Subcutaneous adipose tissue (tissue), 4 donors: ENCODE results near the gene GAS5. TPM values are rescaled to one million over a fixed set of nuclear protein-coding genes. Genes with fewer than 3 reads are reported as not detected.

ENCODE experiments used
- total RNA-seq, 4 donors: library from RNA; depleted of rRNA; stranded (reverse); fragments of >200 nt; gene quantifications; one replicate each; pipeline ENCODE4 v1.1.0, GENCODE V29; 2016
- TF ChIP-seq, protein P1 (sequence below): fragments of 450-650 bp; IDR thresholded peaks from one replicate; pipeline ENCODE4 v1.5.1; 2016; ENCODE audit warnings: low read depth, mild to moderate bottlenecking, control low read depth, antibody characterized with exemption, moderate library complexity

GAS5 gene
- total RNA-seq, 4 donors from 2014 or later: 330 to 419 (median 355) TPM

DNA sequence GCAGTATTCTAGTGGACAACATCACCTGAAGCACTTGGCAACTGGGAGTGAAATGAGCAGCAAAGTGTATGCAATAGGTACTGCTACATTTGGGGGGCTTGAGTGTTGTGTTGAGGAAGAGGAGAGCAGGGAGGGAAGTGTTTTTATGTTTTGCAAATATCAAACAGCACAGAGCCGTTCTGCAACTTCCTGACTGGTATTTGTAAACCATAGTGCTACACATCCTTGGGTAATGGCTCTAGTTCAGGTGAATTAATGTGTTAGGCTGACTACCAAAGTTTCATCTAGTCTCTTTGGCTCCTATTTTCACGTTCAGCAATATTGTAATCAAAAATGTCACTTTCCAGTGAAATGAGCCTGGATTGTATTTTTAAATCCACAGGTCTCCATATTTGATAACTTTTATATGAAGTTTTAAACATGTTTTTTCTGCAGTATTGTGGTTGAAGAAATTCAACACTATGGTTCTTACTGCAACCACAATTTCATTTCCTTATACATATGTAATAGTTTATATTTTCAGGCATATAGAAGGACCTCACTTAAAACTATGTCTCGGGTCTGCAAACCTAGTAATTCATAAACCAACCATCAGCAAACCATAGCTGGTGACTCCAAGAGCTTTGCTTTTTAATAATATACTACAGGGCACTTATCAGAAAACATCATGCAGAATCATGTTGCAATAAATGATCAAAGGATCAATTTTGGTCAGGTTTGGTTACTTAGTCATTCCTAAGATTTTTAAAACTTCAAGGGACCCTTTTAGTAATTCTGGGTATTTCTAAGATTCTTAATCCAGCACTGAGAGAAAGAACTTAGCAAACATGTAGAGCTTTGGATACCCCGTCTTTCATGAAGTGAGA is 19.2 kb upstream of the GAS5 start:
- TF ChIP-seq, protein P1, sequence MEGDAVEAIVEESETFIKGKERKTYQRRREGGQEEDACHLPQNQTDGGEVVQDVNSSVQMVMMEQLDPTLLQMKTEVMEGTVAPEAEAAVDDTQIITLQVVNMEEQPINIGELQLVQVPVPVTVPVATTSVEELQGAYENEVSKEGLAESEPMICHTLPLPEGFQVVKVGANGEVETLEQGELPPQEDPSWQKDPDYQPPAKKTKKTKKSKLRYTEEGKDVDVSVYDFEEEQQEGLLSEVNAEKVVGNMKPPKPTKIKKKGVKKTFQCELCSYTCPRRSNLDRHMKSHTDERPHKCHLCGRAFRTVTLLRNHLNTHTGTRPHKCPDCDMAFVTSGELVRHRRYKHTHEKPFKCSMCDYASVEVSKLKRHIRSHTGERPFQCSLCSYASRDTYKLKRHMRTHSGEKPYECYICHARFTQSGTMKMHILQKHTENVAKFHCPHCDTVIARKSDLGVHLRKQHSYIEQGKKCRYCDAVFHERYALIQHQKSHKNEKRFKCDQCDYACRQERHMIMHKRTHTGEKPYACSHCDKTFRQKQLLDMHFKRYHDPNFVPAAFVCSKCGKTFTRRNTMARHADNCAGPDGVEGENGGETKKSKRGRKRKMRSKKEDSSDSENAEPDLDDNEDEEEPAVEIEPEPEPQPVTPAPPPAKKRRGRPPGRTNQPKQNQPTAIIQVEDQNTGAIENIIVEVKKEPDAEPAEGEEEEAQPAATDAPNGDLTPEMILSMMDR: no peak

DNA sequence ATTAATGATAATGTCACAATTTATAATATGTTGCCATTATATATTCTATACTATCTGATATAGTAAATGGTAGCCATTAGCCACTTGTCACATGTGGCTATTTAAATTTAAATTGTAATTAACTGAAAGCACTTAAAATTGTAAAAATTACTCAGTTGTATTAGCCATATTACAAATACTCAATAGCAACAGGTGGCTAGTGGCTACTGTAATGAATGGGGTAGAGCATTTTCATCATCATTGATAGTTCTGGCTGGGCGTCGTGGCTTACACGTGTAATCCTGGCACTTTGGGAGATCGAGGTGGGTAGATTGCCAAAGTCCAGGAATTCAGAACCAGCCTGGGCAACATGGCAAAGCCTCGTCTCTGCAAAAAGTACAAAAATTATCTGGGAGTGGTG is 16.9 kb upstream of the GAS5 start:
- TF ChIP-seq, protein P1: no peak

DNA sequence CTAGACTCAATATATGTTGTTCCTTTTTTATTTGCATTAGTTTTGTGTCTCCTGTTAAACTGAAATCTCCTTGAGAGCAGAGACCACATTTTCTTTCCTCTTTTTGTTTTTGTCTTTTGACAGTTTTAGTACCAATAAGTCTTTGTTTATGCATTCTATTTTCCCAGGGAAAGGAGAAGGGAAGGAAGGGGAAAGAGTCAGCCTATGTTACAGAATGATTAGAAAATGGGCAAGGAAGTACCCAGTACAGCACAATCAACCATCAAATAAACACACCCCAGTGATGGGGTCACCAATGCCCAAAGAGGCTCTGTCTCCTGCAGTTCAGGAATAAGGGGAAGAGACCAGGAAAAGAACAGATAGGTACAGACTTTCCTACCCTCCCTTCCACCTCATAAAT is 10.5 kb upstream of the GAS5 start:
- TF ChIP-seq, protein P1: no peak

DNA sequence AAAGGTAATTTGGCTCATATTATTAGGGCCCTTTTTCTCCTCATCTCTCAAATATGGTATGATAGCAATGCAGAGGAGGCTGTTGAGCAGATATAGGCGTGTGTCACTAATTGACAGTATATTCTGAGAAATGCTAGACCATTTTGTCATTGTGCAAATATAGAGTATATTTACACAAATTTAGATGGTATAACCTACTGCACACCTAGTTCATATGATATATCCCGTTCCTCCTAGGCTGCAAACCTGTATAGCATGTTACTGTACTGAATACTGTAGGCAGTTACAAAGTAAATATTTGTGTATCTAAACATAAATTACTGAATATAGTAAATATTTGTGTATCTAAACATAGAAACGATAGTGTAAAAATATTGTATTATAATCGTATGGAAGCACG is 8.9 kb upstream of the GAS5 start:
- TF ChIP-seq, protein P1: no peak

DNA sequence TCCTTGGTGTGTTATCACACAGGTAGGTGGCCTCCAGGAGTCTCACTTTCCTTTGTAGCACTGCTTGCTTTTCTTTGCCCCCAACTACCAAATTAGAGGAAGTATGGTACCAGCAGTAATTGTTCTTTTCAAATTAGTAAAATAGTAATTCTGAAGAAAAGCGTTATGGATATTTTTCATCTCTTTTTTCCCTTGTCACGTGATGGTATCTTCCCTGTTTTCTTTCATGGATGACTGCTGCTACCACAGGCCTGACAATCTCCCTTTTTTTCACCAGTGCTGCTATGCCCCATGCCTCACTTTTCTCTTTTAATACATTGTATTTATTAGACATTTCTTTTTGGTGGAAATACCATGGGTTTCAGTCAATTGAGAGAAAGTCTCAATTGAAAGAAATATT is 3.7 kb upstream of the GAS5 start:
- TF ChIP-seq, protein P1: no peak

DNA sequence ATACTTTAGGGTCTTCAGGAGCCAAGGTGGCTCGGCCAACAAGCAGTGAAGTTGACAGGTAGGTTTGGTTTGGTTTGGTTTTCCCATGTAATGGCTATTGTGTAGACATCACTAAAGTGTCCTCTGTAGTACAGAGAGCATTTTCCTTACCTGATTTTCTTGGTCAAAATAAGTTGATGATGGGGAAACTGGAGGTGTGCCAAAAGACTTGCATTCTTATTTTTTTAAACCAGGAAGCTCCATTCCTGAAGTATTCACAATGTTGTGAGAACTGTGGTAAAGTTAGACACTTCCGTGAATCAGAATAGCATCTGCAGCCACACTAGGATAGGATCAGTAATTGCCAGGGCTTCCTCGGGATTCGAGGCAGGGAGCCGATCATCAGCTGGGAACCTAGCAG is 3.3 kb upstream of the GAS5 start:
- TF ChIP-seq, protein P1: no peak

DNA sequence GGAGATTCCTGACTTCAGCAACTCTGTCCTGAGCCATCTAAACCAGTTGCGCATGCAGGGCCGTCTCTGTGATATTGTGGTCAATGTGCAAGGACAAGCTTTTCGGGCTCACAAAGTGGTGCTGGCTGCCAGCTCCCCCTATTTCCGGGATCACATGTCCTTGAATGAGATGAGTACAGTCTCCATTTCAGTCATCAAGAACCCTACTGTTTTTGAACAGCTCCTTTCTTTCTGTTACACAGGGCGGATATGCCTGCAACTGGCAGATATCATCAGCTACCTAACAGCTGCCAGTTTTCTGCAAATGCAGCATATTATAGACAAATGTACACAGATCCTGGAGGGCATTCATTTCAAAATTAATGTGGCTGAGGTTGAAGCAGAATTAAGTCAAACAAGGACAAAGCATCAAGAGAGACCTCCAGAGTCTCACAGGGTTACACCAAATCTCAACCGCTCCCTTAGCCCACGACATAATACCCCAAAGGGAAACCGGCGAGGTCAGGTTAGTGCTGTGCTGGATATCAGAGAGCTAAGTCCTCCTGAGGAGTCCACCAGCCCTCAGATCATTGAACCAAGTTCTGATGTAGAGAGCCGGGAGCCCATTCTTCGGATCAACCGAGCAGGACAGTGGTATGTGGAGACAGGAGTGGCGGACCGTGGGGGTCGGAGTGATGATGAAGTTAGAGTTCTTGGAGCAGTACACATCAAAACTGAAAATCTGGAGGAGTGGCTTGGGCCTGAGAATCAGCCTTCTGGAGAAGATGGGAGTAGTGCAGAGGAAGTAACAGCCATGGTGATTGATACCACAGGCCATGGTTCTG is 2.7 kb upstream of the GAS5 start:
- TF ChIP-seq, protein P1: no peak
